OCI-LY3 (cell line): ENCODE measurements around the gene BRPF3.

ENCODE experiments used
- H2AFZ ChIP-seq: fragments of 200-600, 300-600 bp; shearing (Covaris generic); 2 replicates; pipeline ENCODE4 v1.6.0; 2014; ENCODE audit warnings: antibody characterized with exemption, low read depth, low read length
- H3K27ac ChIP-seq: fragments of 200-600, 300-600 bp; sonication (generic); 2 replicates; pipeline ENCODE4 v1.5.1; 2014; ENCODE audit warnings: mild to moderate bottlenecking, low read length, moderate library complexity, mixed read lengths
- H3K27me3 ChIP-seq: fragments of 200-600, 300-600 bp; sonication (generic); 2 replicates; pipeline ENCODE4 v1.6.1; 2014; ENCODE audit warnings: low read depth, low read length, mixed read lengths
- H3K36me3 ChIP-seq: fragments of 200-600, 300-600 bp; sonication (generic); replicated peaks from 2 replicates; pipeline ENCODE3; 2014; ENCODE audit warnings: low read depth, low read length, mixed read lengths
- H3K4me1 ChIP-seq: fragments of 300-600, 200-600 bp; sonication (generic); 2 replicates; pipeline ENCODE4 v1.6.1; 2014; ENCODE audit warnings: low read length, mixed read lengths
- H3K4me2 ChIP-seq: fragments of 200-600, 300-600 bp; sonication (generic); 2 replicates; pipeline ENCODE4 v1.6.1; 2014; ENCODE audit warnings: low read length, mixed read lengths
- H3K4me3 ChIP-seq: fragments of 300-600, 200-600 bp; sonication (generic); 2 replicates; pipeline ENCODE4 v1.5.1; 2014; ENCODE audit warnings: antibody characterized with exemption, mild to moderate bottlenecking, low read length, moderate library complexity
- H3K79me2 ChIP-seq: fragments of 300-600, 200-600 bp; shearing (Covaris generic); 2 replicates; pipeline ENCODE4 v1.6.1; 2014; ENCODE audit warnings: mild to moderate bottlenecking, low read length, mixed read lengths
- H3K9ac ChIP-seq: fragments of 300-600, 200-600 bp; shearing (Covaris generic); 2 replicates; pipeline ENCODE4 v1.6.0; 2014; ENCODE audit warnings: mild to moderate bottlenecking, low read length, moderate library complexity
- H3K9me3 ChIP-seq: fragments of 200-600, 300-600 bp; shearing (Covaris generic); 2 replicates; pipeline ENCODE4 v1.6.1; 2014; ENCODE audit warnings: low read length, mixed read lengths; ENCODE audit not compliant: insufficient read depth
- H4K20me1 ChIP-seq: fragments of 200-600, 300-600 bp; sonication (generic); 2 replicates; pipeline ENCODE4 v1.6.1; 2016; ENCODE audit warnings: low read length, mixed read lengths; ENCODE audit not compliant: insufficient read depth
- CTCF ChIP-seq: fragments of 200-600, 300-600 bp; sonication (generic); IDR thresholded peaks from 2 replicates; pipeline ENCODE4 v1.5.1; 2014; ENCODE audit warnings: antibody characterized with exemption, low read length, low read depth
- EZH2phosphoT487 ChIP-seq: fragments of 200-600 bp; shearing (Covaris generic); IDR thresholded peaks from 2 replicates; pipeline ENCODE4 v1.6.1; 2018; ENCODE audit warnings: antibody characterized with exemption, mixed run types, low read depth

Gene BRPF3

GRCh38 chr6:36239774-36240173, 43.2 kb downstream of the BRPF3 start:
- Histone ChIP-seq H3K4me1 (peaks cover 14% of the 10 kb centered on the region), H3K9ac (no peak overlapping the region), H3K79me2 (no peaks in the 10 kb centered on the region), H3K27ac (no peak overlapping the region), H3K9me3 (no peaks in the 10 kb centered on the region), H2AFZ (no peak overlapping the region), H3K4me3 (no peak overlapping the region), H3K4me2 (no peak overlapping the region), H3K27me3 (peaks cover 32% of the 10 kb centered on the region), H3K36me3 (no peaks in the 10 kb centered on the region), H4K20me1 (no peaks in the 10 kb centered on the region)
- no peak for TF ChIP-seq EZH2phosphoT487
- TF ChIP-seq CTCF = no peak

- no peak overlapping the region for H3K27ac ChIP-seq
These were observed 45.2 kb downstream of the BRPF3 start for GRCh38 chr6:36241728-36242127.

DNA sequence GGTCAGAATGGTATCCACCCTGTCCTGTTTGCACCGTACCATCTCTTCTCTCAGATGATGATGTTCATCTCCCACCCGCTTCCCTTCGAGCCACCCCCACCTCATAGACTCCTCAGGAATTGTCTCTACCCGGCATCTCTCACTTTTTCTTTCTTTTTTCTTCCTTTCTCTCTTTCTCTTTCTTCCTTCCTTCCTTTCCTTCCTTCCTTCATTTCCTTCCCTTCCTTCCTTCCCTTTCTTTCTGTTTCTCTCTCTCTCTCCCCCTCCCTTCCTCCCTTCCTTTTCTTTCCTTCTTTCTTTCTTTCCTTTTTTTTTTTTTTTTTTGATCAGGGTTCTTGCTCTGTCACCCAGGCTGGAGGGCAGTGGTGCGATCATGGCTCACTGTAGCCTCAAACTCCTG, 45.6 kb downstream of the BRPF3 start:
- H3K4me1 ChIP-seq = peaks cover 26% of the 10 kb centered on the region
- H3K4me3 ChIP-seq = peak overlapping the region; percentile 52
- H3K27me3 ChIP-seq = peaks cover 33% of the 10 kb centered on the region
- peak overlapping the region; percentile 69 for H3K4me2 ChIP-seq
- H3K9ac ChIP-seq = no peak overlapping the region
- no peak overlapping the region for H3K27ac ChIP-seq
- TF ChIP-seq EZH2phosphoT487 = no peak
- no peaks in the 10 kb centered on the region for H4K20me1 ChIP-seq
- no peak overlapping the region for H2AFZ ChIP-seq
- H3K79me2 ChIP-seq = no peaks in the 10 kb centered on the region
- no peaks in the 10 kb centered on the region for H3K36me3 ChIP-seq
- no peaks in the 10 kb centered on the region for H3K9me3 ChIP-seq

More at GRCh38 chr6:36241728-36242127, 45.2 kb downstream of the BRPF3 start:
- Histone ChIP-seq H3K4me1 (peaks cover 26% of the 10 kb centered on the region), H3K9me3 (no peaks in the 10 kb centered on the region), H3K4me2 (peak overlapping the region; percentile 69), H3K4me3 (peak overlapping the region; percentile 52), H3K27me3 (peaks cover 33% of the 10 kb centered on the region), H4K20me1 (no peaks in the 10 kb centered on the region), H3K36me3 (no peaks in the 10 kb centered on the region), H3K9ac (no peak overlapping the region), H3K79me2 (no peaks in the 10 kb centered on the region), H2AFZ (no peak overlapping the region)
- no peak for TF ChIP-seq EZH2phosphoT487
- TF ChIP-seq CTCF = no peak

- Histone ChIP-seq H3K4me1 (peaks cover 26% of the 10 kb centered on the region), H4K20me1 (no peaks in the 10 kb centered on the region), H3K36me3 (no peaks in the 10 kb centered on the region), H3K9me3 (no peaks in the 10 kb centered on the region), H3K27ac (no peak overlapping the region), H3K4me3 (no peak overlapping the region), H3K79me2 (no peaks in the 10 kb centered on the region), H3K27me3 (peaks cover 33% of the 10 kb centered on the region), H3K4me2 (no peak overlapping the region), H2AFZ (no peak overlapping the region), H3K9ac (no peak overlapping the region)
- TF ChIP-seq CTCF = no peak
- no peak for TF ChIP-seq EZH2phosphoT487
These were observed 46.1 kb downstream of the BRPF3 start for GRCh38 chr6:36242626-36243025.
